Measurements from ENCODE around the gene CERS1. TPM values are rescaled to one million over a fixed set of nuclear protein-coding genes. Genes with fewer than 3 reads are reported as not detected.

The CERS1 gene
- total RNA-seq, 2 donors from 2014 or later = 38.7 TPM; not detected in 1

DNA sequence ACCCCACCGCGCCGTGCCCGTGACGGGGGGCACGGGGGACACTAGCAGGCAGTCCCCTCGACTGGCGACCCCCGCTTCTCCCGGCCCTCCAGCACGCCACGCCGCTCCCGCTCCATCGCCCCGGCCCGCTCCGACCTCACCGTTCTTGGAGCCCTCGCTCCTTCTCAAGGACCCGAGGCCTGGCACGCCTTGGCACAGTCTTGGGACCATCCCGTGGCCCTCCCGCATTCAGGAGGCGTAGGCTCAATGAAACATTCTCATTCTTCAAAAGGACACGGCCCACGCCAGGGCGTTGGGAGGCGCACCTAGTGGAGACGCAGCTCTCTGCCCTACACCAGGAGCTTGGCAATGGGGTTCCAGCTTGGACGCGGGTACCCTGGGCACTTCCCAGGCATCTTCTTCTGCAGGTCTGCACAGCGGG, 473 bp upstream of the CERS1 start:
- Histone ChIP-seq H3K27ac (no peak overlapping the region), H3K36me3 (peaks cover 0 to 5% of the 10 kb centered on the region in 2 donors), H3K27me3 (replicated peaks; ENCODE audit: insufficient read depth) (no peaks in the 10 kb centered on the region), H3K4me3 (peak overlapping the region in 1 of 2 donors; percentile 13), H3K9me3 (no peaks in the 10 kb centered on the region), H3K4me1 (replicated peaks) (peaks cover 4% of the 10 kb centered on the region)
- DNase-seq (ENCODE audit: low spot score) = no peak
- TF ChIP-seq POLR2AphosphoS5 (IDR thresholded peaks at IDR 0.05) (no peak), POLR2A (IDR thresholded peaks at IDR 0.05) (no peak)
- TF ChIP-seq, protein P1, sequence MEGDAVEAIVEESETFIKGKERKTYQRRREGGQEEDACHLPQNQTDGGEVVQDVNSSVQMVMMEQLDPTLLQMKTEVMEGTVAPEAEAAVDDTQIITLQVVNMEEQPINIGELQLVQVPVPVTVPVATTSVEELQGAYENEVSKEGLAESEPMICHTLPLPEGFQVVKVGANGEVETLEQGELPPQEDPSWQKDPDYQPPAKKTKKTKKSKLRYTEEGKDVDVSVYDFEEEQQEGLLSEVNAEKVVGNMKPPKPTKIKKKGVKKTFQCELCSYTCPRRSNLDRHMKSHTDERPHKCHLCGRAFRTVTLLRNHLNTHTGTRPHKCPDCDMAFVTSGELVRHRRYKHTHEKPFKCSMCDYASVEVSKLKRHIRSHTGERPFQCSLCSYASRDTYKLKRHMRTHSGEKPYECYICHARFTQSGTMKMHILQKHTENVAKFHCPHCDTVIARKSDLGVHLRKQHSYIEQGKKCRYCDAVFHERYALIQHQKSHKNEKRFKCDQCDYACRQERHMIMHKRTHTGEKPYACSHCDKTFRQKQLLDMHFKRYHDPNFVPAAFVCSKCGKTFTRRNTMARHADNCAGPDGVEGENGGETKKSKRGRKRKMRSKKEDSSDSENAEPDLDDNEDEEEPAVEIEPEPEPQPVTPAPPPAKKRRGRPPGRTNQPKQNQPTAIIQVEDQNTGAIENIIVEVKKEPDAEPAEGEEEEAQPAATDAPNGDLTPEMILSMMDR (IDR thresholded peaks at IDR 0.05) = no peak
- intact Hi-C loops (cut with DNase I) = no loop called here
- 10% methylated on average over 32 of the region's 33 CpGs for WGBS

DNA sequence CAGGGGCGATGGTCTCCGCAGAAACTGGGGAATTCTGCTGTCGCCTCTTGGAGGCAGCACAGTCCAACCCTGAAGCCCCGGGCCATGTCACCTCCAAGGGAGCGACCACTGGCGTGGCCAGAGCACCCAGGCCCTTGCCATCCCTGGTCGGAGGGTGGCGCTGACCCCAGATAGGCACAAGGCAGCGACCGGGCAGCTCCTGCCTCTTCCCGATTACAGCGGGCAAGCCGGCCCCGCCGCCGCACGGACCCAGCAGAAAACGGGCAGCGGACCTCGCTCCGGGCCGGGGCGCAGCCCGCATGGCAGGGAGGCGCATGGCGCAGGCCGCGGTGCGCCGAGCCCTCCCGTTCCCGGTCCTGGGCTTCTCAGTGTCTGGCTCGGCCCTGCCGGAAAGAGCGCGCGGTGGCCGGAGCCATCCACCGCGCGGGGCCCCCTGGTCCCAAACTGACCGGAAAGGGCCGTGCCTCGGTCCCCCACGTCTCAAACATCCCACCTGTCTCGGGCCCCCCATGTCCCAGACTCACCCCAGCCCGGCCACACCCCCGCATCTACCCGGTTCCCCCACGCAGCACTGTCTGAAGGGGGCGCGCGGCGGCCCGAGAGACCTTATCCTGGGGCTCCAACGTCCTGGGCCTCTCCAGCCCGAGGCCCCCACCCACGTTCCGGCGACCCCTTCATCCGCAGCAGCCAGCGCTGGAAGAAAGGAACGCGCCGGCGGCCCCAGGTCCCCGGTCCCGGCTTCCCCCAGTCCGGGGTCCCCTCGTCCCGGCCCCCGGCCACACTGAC, 727 bp downstream of the CERS1 start:
- Histone ChIP-seq H3K27ac (no peak overlapping the region), H3K4me3 (peak overlapping the region; percentile 8 to 29), H3K36me3 (peaks cover 0 to 4% of the 10 kb centered on the region in 2 donors), H3K9me3 (no peaks in the 10 kb centered on the region), H3K27me3 (replicated peaks; ENCODE audit: insufficient read depth) (no peaks in the 10 kb centered on the region), H3K4me1 (replicated peaks) (peaks cover 4% of the 10 kb centered on the region)
- WGBS = 2% methylated on average over 44 of the region's 72 CpGs
- DNase-seq (ENCODE audit: low spot score) = no peak
- TF ChIP-seq, protein P1 (IDR thresholded peaks at IDR 0.05) = peak in 1 of 4 experiments; percentile 22
- TF ChIP-seq POLR2AphosphoS5 (IDR thresholded peaks at IDR 0.05) = no peak
- TF ChIP-seq POLR2A (IDR thresholded peaks at IDR 0.05) = no peak
- intact Hi-C loops (cut with DNase I) = no loop called here

DNA sequence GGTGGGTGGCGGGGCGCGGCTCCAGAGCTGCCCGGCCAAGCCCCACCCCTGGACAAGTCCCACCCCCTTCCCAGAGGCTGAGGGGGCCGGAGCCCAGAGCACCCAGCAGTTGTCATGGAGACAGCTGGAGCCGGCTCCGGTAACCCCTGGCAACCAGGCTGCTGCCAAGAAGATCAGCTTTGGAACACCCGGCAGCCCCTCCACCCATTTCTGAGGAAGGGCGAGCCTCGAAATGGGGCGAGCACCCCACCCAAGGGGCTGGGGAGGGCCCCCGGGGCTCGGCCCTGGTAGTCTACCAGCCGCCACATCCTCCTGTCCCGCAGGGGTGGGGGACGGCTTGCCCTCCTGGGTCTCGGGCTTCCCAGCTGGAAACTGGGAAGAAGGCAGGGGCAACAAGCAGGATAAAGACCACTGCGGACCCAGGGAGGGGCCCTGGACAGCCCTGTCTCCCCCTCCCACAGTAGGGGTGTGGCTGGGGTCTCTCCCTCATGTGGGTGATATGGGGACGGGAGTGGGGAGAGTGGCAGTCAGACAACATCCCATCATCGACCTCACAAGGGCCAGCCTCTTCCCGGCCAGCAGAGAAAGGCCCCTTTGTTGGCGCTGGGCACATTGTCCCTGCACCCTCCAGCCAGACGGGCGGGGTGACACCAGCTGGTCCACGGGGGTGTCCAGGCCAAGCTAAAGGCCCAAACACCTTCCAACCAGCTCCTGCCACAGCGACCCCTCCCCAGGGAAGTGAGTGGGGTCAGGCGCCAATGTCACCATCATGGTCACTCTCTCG, 1.5 kb downstream of the CERS1 start:
- Histone ChIP-seq H3K27ac (no peak overlapping the region), H3K9me3 (no peaks in the 10 kb centered on the region), H3K36me3 (no peaks in the 10 kb centered on the region), H3K4me1 (replicated peaks) (peaks cover 4% of the 10 kb centered on the region), H3K4me3 (no peak overlapping the region), H3K27me3 (replicated peaks; ENCODE audit: insufficient read depth) (no peaks in the 10 kb centered on the region)
- TF ChIP-seq, protein P1 (IDR thresholded peaks at IDR 0.05) = no peak
- TF ChIP-seq POLR2AphosphoS5 (IDR thresholded peaks at IDR 0.05) = no peak
- no peak for TF ChIP-seq POLR2A (IDR thresholded peaks at IDR 0.05)
- DNase-seq (ENCODE audit: low spot score) = no peak
- WGBS = 3% methylated on average over 13 of the region's 28 CpGs
- intact Hi-C loops (cut with DNase I) = no loop called here

DNA sequence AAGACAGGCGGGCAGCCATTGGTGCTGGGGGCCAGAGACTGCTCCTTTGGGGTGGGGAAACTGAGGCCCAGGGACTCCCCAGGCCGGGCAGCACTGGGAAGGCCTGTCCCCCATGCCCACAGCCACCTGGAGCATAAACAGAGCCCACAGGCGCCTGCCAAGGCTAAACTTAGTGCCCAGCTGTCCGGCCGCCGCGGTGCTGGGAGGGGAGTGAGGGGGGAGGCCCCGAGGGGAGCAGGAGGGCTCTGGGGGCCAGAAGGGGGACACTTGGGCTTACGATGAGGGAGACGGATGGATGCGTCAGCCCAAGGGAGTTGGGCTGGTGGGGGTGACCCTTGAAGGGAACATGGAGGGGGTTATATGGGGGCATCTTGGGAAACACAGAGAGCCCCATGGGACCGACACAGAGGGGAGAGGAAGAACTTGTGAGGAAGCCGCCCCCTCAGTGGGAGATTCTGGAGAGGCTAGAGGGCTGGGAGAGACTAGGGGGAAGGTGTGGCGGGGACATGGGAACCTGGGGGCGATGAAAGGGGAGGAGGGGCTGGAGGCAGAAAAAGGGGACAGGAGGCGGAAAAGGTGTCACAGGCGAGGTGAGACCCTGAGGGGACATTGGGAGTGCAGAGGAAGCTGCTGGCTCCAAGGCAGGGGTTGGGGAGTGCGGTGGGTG, 2.2 kb downstream of the CERS1 start:
- intact Hi-C loops (cut with DNase I) = no loop called here
- DNase-seq (ENCODE audit: low spot score) = no peak
- WGBS = 44% methylated on average over 14 of the region's 18 CpGs
- no peak for TF ChIP-seq POLR2A (IDR thresholded peaks at IDR 0.05)
- TF ChIP-seq POLR2AphosphoS5 (IDR thresholded peaks at IDR 0.05) = no peak
- H3K4me3 ChIP-seq = no peak overlapping the region
- no peaks in the 10 kb centered on the region for H3K36me3 ChIP-seq
- H3K9me3 ChIP-seq = no peaks in the 10 kb centered on the region
- H3K27ac ChIP-seq = no peak overlapping the region
- H3K27me3 ChIP-seq (replicated peaks; ENCODE audit: insufficient read depth) = no peaks in the 10 kb centered on the region
- H3K4me1 ChIP-seq (replicated peaks) = peaks cover 4% of the 10 kb centered on the region
